ENCODE measurements around the gene ARHGEF28. TPM values are rescaled to one million over a fixed set of nuclear protein-coding genes. Genes with fewer than 3 reads are reported as not detected.

ARHGEF28 gene
- total RNA-seq, 1 donor from 2014 or later, result 0.11 TPM

- Mint-ChIP-seq H3K36me3 (no peaks in the 10 kb centered on the region), H3K27ac (no peak overlapping the region), H3K4me1 (no peaks in the 10 kb centered on the region), H3K4me3 (no peak overlapping the region), H3K9me3 (peaks cover 2% of the 10 kb centered on the region), H3K27me3 (ENCODE audit: insufficient read depth, low read depth) (peaks cover 2% of the 10 kb centered on the region)
- Histone ChIP-seq H3K4me2 (no peak overlapping the region), H2AFZ (replicated peaks) (no peak overlapping the region), H3K4me1 (peaks cover 10% of the 10 kb centered on the region), H3K27ac (no peak overlapping the region), H3K36me3 (no peaks in the 10 kb centered on the region), H3K79me2 (ENCODE audit: low read depth) (no peaks in the 10 kb centered on the region), H4K20me1 (ENCODE audit: low read depth) (no peaks in the 10 kb centered on the region), H3K4me3 (no peak overlapping the region), H3K9ac (no peak overlapping the region), H3K27me3 (no peaks in the 10 kb centered on the region), H3F3A (ENCODE audit: low read depth) (no peaks in the 10 kb centered on the region), H3K9me3 (ENCODE audit: low read depth) (no peaks in the 10 kb centered on the region)
- DNase-seq (ENCODE audit: low spot score), result no peak
- TF ChIP-seq EZH2 (IDR thresholded peaks at IDR 0.05), result no peak
- no peak for TF ChIP-seq CTCF (IDR thresholded peaks at IDR 0.05)
- no peak for TF ChIP-seq EZH2phosphoT487 (IDR thresholded peaks at IDR 0.05)
Observed at GRCh38 chr5:73745836-73746235, 119.8 kb downstream of the ARHGEF28 start.

GRCh38 chr5:73746608-73747007 lies 120.6 kb downstream of the ARHGEF28 start:
- Mint-ChIP-seq H3K36me3 (no peaks in the 10 kb centered on the region), H3K4me3 (no peak overlapping the region)

GRCh38 chr5:73747696-73748380 lies 121.8 kb downstream of the ARHGEF28 start:
- no peaks in the 10 kb centered on the region for H3K27me3 ChIP-seq
- H3F3A ChIP-seq (ENCODE audit: low read depth), result no peaks in the 10 kb centered on the region
- H3K9me3 ChIP-seq (ENCODE audit: low read depth), result no peaks in the 10 kb centered on the region
- H3K4me3 ChIP-seq, result no peak overlapping the region
- no peak for DNase-seq (ENCODE audit: low spot score)
- no peak overlapping the region for H3K4me2 ChIP-seq
- H4K20me1 ChIP-seq (ENCODE audit: low read depth), result no peaks in the 10 kb centered on the region
- peaks cover 2% of the 10 kb centered on the region for H3K9me3 Mint-ChIP-seq
- H3K4me3 Mint-ChIP-seq, result no peak overlapping the region
- no peaks in the 10 kb centered on the region for H3K79me2 ChIP-seq (ENCODE audit: low read depth)
- H3K4me1 Mint-ChIP-seq, result no peaks in the 10 kb centered on the region
- TF ChIP-seq CTCF (IDR thresholded peaks at IDR 0.05), result no peak
- H3K9ac ChIP-seq, result no peak overlapping the region
- H3K36me3 Mint-ChIP-seq, result no peaks in the 10 kb centered on the region
- no peak overlapping the region for H2AFZ ChIP-seq (replicated peaks)
- H3K27ac Mint-ChIP-seq, result no peak overlapping the region
- H3K4me1 ChIP-seq, result peaks cover 10% of the 10 kb centered on the region
- no peak overlapping the region for H3K27ac ChIP-seq
- peaks cover 3% of the 10 kb centered on the region for H3K27me3 Mint-ChIP-seq (ENCODE audit: insufficient read depth, low read depth)
- no peaks in the 10 kb centered on the region for H3K36me3 ChIP-seq

More at GRCh38 chr5:73746608-73747007, 120.6 kb downstream of the ARHGEF28 start:
- Histone ChIP-seq H2AFZ (replicated peaks) (no peak overlapping the region), H3K9ac (no peak overlapping the region), H3F3A (ENCODE audit: low read depth) (no peaks in the 10 kb centered on the region), H3K9me3 (ENCODE audit: low read depth) (no peaks in the 10 kb centered on the region), H3K27me3 (no peaks in the 10 kb centered on the region), H3K36me3 (no peaks in the 10 kb centered on the region), H3K4me2 (no peak overlapping the region), H3K27ac (no peak overlapping the region), H4K20me1 (ENCODE audit: low read depth) (no peaks in the 10 kb centered on the region), H3K4me1 (peaks cover 10% of the 10 kb centered on the region), H3K4me3 (no peak overlapping the region), H3K79me2 (ENCODE audit: low read depth) (no peaks in the 10 kb centered on the region)
- Mint-ChIP-seq H3K27ac (no peak overlapping the region), H3K4me1 (no peaks in the 10 kb centered on the region), H3K27me3 (ENCODE audit: insufficient read depth, low read depth) (peaks cover 2% of the 10 kb centered on the region), H3K9me3 (peaks cover 2% of the 10 kb centered on the region)
- TF ChIP-seq CTCF (IDR thresholded peaks at IDR 0.05) (no peak), EZH2phosphoT487 (IDR thresholded peaks at IDR 0.05) (no peak), EZH2 (IDR thresholded peaks at IDR 0.05) (no peak)
- no peak for DNase-seq (ENCODE audit: low spot score)
